Stimulated activated CD4-positive, alpha-beta T cell treated with anti-CD3 and anti-CD28 coated beads, Interleukin-12 subunit alpha, Interleukin-12 subunit beta, amount 100 ng/mL, for 24 hours (primary cell): ENCODE data around the gene PSMA2.
A peak's percentile ranks its signal among the peaks of the same experiment; 100 is the strongest.

ENCODE experiments used
- DNase-seq, 2 experiments: peaks; one replicate each; pipeline ENCODE4 v3.0.0-alpha.2; 2020; ENCODE audit warnings: low read depth in 2 of 2

PSMA2 gene

DNA sequence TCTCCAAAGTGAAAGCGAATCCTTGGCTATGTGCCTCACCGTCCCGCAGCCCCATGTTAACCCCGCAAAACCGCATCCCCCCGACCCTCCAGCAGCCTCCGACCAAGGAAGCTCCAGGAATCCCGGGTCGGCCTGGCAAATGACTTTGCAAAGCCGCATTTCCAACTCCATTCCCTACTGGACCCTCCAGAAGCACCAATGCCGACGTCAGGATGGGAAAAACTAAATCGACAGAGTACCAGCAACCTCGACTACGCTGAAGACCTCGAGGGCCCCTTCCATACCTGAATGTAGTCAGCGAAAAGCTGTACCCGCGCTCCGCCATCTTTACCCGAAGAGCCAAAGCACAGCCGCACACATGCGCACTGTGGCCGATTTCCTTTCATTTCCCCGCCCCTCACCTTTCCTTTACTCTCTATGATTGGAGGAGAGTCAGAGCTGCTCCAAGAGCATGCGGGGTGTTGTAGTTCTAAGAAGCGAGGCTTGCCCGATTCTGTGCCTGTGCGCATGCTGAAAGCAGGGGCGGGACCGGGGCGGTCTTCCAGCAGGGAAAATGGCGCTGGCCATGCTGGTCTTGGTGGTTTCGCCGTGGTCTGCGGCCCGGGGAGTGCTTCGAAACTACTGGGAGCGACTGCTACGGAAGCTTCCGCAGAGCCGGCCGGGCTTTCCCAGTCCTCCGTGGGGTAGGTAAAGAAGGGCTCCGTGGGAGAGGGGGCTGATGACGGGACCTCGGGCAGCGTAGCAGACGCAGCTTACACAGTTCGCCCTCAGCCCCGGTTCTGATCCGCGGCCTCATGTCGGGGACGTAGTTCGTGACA, at the start of gene PSMA2, which contains the start of gene MRPL32:
PSMA2 (minus strand) TSS at position 341 of the 818 bp plus-strand sequence; CDS start at position 325, 16 bp downstream.
MRPL32 (plus strand) TSS at position 543 of the 818 bp plus-strand sequence; CDS start at position 554, 11 bp downstream.
- DNase-seq, result peak; percentile 89

DNA sequence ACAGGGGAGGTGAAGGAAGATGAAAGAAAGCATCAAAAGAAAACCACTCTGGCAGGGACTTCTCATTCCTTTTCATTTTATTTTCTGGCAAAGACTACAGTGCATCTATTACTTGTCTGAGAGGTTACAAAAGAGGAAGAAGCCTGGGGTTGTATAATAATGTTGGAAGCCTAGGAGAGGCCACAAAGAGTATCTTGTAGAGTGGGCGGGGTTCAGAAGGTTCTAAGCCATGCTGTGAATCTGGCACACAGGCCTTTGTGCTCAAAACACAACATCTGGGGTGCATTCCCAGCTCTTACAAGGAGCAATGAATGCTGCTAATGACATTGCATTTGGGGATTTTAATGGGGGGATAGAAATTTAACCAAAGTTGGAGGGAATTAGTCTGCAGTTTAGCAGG, 49.6 kb upstream of the PSMA2 start:
- DNase-seq, result no peak

DNA sequence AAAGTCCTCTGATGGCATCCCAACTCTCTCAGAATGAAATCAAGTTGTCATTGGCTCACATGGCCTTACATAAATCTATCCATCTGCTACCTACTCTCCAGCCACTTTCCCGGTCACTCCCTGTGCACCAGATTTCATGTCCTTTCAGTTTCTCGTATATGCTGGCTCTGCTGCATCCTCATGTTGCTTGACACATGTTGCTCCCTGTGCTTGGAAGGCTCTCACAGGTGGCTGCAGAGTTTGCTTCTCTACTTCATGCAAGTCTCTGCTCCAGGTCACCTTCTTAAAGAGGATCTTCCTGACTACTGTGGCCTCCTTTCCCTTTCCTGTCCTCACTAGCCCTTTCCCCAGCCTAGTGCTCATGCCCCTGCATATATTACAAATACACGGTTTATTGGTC, 48.5 kb upstream of the PSMA2 start:
- DNase-seq, result no peak

DNA sequence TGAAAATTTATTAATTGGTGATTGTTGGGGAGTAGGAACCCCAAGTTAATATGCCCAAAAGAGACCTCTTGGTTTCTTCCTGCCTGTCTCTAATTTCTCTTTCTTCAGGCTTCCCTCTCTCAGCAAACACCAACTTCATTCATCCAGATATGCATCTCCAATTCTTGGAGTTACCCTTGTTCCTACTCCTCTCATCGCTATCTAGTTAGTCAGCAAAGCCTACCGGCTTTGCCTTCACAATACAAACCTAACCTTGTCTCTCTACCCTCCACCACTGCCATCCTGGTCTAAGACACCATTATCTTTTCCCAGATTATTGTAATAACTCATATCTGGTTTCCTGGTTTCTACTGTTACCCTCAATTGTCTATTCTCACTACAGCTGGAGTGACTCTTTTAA, 48.1 kb upstream of the PSMA2 start:
- DNase-seq, result no peak

DNA sequence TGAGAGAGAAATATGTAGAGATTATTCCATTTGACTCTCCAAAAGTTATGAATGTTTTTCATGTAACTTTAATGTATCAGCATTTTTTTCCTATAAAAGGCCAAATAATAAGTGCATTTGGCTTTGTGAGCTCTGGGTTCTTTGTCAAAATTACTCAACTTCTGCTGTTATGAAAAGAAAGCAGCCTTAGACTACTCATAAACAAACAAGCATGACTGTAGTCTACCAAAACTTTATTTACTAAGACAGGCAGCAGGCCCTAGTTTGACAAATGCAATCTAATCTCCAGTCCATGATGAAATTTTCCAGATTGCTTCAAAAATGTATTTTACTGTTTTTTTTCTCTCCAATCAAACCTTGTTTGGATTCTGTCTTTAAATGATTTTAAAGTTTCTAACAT, 46.5 kb upstream of the PSMA2 start:
- no peak for DNase-seq

DNA sequence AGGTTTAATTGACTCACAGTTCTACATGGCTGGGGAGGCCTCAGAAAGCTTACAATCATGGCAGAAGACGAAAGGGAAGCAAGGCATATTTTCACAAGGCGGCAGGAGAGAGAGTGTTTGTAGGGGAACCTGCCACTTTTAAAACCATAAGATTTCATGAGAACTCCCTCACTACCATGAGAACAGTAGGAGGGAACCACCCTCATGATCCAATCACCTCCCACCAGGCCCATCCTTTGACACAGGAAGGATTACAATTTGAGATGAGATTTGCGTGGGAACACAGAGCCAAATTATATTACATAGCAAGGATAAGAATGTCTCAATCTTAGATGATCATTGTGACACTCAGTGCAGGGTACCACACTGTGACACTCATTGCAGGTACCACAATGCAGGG, 44.4 kb upstream of the PSMA2 start:
- DNase-seq, result no peak

DNA sequence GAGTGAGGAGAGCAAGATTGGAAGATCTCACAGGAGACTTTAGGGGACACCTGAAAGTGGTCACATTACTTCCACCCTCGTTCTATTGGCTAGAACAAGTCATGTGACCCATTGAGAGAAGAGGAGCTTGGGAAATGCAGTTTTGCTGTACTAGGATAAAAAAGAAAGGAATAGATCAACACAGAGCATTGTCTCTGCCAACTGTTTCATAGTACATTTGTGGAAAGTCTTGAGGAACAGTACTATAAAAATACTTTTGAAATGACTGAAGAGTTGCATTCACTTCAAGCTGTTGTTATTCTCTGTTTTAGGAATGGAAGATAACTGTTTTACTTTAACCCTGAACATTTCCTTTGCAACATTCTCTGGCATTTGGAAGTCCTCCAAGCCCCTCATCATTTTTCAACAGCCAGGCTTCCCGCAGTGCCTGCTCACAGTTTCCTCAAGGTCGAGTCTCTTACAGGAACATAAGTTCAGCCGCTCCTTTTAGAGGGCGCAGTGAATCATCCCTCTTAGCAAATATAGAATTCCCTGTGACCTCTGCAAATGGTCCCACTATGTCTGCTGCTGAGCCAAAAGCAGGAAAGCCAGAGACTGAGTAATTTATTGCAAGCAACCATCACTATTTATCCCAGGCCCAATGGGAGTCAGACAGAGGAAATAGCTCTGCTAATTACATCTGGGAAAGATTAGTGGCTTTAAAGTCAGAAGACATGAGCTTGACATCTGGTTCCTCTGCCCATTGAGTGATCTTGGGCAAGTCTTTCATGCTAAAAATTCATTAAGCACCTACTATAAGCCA, 40.9 kb upstream of the PSMA2 start:
- DNase-seq, result no peak

DNA sequence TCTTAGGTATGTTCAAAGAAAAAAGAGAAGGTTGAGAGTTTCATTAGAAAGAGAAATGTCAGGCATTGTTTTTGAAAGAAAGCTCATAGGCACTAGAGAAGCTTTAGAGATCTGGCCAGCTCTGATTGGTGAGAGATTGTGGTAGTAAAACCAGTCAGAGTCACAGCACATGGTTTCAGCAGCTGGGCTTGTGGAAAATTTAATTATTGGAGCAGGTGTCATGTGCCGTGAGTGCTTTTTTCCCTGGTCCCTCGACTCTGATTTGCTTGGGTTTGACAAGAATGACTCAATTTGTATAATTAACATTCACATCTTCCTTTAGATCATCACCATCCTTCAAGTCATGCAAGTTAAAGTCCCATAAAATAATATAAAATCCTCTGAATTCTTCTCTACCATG, 35.4 kb upstream of the PSMA2 start:
- no peak for DNase-seq

DNA sequence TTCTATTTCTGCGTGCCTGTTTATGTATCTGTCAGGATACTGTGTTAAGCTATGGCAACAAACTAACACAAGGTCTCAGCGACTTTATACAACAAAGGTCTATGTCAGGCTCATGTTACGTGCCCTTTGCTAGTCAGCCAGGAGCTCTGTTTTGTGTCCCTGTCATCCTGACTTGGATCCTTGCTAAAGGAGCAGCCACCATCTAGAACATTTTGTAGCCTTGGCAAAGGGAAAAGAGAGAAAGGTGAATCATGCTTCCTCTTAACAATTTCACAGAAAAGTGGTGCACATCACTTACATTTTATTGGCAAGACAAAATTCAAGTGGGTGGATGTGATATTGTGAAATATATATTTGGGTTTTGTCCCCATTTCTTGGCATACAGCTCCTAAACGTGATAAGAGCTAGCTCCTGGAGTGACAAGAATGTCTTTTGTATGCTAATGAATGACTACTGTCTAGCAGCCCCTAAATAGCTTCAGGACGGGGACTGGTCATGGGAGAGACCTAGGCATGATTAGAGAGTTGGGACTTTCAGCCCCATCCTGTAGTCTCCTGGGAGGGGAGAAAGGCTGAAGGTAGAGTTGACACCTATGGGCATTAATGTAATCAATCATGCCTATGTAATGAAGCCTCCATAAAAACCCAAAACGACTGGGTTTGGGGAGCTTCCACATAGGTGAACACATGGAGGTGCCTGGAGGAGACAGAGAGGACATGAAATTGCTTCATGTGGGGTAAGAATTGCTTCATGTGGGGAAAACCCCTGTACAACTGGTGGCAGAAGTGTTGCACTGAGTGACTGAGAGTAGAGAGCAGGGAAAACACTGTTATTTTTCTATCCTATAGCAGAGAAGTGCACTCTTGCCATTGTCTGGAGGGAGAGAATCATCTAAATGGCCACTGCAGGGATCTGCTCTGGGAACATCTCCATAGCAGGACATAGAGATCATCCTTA, 33.2 kb upstream of the PSMA2 start:
- DNase-seq, result no peak

DNA sequence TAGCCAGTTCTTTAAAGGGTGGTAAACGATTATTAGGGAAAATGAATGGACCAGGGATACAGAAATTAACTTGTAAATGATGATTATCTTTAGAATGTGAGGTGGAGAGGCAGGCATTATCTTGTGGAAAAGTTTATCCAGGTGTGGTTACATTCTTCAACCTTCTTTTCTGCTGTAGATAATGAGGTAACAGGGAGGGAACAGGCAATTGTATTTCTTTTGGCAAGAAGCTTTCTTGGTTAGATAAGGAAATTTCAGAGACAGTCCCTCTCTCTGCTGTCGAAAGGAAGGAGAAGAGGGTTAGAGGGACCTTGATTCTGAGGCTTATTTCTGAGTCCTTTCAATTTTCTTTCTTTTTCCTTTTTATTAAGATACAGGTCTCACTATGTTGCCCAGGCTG, 32.3 kb upstream of the PSMA2 start:
- DNase-seq, result no peak

DNA sequence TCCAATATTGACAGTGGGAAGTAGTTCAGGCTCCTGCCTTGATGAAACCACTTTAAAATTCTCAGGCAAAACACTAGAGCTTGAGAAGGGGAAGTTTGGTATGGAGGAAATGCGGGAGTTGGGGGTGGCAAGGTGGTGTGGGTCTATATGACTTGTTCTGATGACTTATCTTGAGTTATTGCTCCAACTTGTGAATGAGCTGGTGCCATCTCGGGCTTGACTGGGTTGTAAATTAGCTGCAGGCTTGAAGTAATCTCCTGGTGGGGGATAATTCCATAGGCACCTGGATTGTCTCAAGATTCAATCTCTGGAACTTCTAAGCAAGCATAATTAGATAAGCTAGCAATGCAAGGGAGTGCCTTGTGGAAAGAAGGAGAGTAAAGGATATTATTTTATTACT, 29.2 kb upstream of the PSMA2 start:
- DNase-seq, result no peak

DNA sequence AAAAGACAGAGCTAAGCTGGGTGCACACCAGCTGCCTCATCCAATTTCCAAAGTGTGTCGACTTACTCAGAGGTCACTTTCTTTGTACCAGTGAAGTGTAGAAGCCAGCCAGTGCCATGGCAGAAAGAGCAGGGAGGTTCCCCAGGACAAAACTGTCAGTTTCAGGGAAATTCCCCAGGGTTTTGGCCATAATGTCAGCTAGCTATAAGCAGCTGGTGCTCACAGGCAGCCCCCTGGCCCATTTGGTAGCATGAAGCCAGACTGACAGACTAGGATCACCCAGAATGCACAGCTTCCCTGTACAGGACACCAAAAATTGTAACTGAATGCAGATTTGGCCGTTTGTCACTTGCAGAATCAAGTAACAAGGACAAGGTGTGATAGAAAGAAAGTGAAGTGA, 28.8 kb upstream of the PSMA2 start:
- no peak for DNase-seq

DNA sequence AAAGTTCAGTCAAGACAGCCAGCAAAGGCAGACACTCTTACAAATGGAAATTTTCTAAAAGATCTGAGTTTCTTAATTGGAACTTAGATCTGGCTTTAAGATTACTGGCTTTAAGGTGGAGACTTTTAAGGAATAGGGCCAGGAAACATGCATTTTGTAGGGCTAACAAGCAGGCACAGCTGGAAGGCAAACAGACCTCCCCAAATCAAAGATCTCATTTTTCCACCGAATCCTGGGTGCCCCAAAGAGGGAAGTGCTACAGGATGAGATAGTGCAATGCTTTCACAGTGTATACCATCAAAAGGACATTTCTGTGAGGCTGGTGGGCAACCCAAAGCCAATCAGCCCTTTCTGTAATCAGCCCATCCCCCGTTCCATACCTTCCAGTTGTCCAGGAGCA, 27.6 kb upstream of the PSMA2 start:
- no peak for DNase-seq

DNA sequence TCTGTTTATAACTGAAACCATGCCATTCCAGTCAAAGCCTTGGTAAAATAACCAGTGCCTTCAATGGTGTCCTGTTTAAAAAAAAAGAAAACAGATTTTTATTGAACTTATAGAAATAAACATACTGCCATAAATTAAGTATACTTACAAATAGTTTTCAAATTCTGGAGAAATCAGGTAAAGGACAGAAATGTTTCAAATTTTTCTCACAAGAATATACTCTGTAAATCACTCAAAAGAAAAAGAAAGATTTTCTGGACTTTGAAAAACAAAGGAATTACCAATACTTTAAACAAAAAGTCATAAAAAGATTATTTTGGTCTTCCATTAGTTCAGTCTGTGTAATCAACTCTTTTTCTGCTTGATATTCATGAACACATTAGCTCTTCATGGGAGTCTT, 24.1 kb upstream of the PSMA2 start:
- DNase-seq, result no peak

DNA sequence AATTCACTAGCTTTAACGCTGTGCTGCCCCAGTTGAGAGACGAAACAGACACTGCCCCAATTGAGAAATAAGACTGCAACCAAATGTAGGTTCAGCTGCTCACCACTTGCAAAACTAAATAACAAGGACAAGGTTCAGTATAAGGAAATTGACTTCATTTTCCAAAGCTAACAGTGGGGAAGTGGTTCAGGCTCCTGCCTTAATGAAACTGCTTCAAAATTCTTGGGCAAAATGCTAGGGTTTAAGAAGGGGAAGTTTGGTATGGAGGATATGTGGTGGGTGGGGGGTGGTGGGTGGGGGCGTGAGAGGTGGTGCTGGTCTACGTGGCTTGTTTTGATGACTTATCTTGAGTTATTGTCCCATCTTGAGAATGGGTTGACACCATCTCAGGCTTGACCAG, 22.0 kb upstream of the PSMA2 start:
- no peak for DNase-seq

DNA sequence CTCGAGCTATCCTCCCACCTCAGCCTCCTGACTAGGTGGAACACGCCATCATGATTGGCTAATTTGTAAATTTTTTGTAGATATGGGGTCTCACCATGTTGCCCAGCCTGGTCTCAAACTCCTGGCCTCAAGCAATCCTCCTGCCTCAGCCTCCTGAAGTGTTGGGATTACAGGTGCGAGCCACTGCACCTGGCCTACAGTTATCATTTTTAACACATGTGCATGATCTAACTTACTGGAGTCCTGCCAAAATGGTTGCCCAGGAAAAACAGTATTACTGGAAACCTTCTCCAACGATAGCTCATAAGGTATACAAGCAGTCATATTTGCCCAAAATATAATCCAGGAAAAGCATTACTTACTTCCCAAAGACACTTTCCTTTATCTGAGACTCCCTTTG, 20.4 kb upstream of the PSMA2 start:
- DNase-seq, result no peak

DNA sequence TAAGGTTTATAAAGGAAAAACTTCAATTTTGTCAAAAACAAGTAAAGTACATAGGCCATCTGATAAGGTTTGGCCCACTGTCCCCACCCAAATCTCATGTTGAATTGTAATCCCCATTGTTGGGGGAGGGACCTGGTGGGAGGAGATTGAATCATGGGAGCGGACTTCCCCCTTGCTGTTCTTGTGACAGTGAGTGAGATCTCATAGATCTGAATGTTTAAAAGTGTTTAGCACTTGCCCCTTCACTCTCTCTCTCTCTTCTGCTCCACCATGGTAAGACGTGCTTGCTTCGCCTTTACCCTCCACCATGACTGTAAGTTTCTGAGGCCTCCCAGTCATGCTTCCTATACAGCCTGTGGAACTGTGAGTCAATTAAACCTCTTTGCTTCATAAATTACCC, 18.4 kb upstream of the PSMA2 start:
- no peak for DNase-seq

DNA sequence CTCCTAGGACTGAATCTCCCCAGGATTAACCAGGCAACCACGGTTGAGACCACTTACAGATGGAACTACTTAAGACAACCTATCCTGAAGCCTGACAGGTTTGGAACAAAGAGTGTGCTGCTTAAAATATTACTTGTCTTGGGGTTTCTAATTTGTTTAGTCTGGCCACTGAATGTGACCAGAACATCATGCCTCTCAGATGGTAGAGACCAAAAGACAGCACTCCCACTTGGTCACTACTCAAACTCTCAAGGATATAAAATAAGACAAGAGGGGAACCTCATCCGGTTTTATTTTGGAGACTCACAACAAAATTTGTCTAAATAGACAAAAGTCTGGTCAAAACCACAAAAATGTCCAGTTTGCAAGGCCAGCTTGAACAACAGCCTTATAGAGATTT, 15.5 kb upstream of the PSMA2 start:
- DNase-seq, result no peak

DNA sequence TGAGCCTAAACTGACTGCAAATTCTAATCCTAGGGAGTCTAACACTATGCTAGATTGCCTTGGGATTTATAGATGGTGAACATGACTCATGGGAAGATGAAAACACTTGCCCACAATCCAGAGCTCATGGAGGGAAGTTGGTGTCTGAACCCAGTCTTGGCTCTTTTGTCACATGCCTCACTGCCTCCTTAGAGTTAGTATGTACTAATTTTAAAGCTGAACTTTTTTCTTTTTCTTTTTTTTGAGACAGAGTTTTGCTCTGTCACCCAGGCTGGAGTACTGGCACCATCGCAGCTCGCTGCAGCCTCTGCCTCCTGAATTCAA, 14.6 kb upstream of the PSMA2 start:
- DNase-seq, result no peak

DNA sequence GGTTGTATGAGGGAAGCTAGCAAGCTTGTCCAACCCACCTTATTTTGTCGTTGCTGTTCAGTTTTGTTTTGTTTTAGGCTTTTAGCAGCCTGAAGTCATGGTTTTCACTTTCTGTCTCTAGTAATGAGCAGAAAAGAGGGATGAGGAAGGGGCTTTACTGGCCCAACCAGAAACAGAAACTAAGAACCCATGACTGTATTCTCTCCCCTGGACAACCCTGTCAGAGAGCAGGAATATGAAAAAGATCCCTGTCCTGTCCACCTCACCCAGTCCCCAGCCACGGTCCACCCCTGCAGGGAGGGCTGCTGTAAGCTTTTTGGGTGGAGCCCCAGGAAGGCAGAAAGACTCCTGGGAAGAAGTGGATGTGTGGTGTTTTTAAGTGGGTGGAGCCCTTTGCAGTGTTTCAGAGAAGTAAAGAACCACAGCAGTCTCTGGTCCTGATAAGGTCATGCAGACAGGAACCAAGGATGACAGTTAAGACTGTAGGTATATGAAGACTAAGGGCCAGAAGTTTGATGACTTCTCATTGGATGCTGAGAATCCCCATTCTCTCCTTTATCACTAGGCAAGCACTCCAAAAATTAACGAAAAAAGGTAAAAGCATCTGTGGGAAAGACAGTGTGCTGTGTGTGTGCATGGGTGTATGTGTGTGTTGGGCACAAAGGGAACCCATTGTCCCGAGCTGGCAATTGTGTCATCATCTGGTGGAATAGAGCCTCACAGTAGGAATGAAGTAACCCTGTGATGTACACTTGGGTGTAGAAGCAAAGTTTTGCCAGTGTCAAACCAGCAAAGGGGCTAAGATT, 14.1 kb upstream of the PSMA2 start:
- no peak for DNase-seq
